PC-3 (cell line): Measurements from ENCODE around the gene BAX.

ENCODE experiments used
- CTCF ChIP-seq: fragments of 300-600 bp; sonication (generic); conservative IDR thresholded peaks from 2 replicates; pipeline ENCODE4 v1.5.1; 2017; ENCODE audit warnings: antibody characterized with exemption, low read depth, mild to moderate bottlenecking, low read length
- EZH2phosphoT487 ChIP-seq: fragments of 300-600 bp; sonication (generic); IDR thresholded peaks from 2 replicates; pipeline ENCODE4 v1.6.1; 2018; ENCODE audit warnings: mild to moderate bottlenecking, antibody characterized with exemption, low read length, borderline replicate concordance

DNA sequence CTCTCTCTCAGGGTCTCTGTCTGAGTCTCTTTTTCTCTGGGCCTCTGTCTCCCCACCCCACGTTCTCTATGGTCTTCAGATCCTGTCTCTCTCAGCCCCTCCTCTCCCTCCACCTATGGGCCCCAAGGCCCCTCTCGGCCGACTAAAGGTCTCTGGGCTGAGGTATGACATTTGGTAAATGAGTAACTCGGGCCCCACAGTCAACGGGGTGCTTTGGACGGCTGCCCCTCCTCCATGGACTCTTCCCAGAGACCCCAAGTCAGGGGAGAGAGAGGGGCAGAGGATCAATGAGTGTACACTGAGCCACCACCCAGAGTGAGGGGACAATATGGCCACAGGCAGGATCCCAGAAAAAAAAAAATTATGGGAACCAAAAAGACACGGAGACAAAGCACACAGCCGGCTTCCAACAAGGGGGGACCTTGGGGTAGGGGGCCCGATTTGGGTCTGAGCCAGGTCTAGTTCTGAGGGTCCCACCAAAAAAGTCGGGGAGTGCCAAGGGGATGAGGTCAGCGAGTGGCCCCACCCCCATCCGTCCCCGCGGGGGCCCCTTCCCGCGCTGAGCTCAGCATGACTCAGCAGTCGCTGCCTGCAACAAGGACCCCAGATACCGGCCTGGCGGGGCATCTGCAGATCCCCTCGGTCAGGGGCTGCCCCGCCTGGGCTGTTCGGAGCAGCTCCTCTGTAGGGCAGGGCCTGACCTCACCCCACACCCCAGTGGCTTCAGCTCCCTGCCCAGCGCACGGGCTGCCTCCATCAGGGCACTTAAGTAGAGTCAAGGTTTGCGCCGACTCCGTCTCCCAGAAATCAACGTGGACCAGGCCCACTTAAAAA, 8.9 kb downstream of the BAX start:
- TF ChIP-seq CTCF (no peak), EZH2phosphoT487 (no peak)
